ENCODE data around the gene RFX1.

DNA sequence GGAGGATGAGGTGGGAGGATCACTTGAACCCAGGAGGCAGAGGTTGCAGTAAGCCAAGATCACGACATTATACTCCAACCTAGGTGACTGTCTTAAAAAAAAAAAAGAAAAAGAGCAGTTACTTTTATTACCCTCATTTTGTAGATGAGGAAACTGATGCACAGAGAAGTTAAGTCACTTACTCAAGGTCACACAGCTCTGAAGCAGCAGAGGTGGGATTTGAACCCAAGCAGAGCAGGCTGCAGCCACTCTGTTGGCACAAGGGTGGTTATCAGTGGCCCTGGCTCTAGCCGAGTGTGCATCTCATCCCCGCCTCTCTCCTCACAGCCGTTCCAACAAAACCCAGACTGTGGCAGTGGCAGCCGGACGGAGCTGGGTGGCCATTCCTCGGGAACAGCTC lies 33.1 kb upstream of the RFX1 start:
- TF ChIP-seq, protein P1, sequence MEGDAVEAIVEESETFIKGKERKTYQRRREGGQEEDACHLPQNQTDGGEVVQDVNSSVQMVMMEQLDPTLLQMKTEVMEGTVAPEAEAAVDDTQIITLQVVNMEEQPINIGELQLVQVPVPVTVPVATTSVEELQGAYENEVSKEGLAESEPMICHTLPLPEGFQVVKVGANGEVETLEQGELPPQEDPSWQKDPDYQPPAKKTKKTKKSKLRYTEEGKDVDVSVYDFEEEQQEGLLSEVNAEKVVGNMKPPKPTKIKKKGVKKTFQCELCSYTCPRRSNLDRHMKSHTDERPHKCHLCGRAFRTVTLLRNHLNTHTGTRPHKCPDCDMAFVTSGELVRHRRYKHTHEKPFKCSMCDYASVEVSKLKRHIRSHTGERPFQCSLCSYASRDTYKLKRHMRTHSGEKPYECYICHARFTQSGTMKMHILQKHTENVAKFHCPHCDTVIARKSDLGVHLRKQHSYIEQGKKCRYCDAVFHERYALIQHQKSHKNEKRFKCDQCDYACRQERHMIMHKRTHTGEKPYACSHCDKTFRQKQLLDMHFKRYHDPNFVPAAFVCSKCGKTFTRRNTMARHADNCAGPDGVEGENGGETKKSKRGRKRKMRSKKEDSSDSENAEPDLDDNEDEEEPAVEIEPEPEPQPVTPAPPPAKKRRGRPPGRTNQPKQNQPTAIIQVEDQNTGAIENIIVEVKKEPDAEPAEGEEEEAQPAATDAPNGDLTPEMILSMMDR (conservative IDR thresholded peaks at IDR 0.05; ENCODE audit: low read length), result no peak
- no peak for TF ChIP-seq EZH2phosphoT487 (IDR thresholded peaks at IDR 0.05; ENCODE audit: borderline replicate concordance, low read depth, low read length)

Measured in OCI-LY7 (cell line).